Upper lobe of left lung (tissue), 4 donors: Measurements from ENCODE around the gene FOXE1.

Source experiments
- POLR2A ChIP-seq, 4 donors: fragments of 450-650 bp; IDR thresholded peaks; one replicate each; pipeline ENCODE4 v1.5.1; 2016 to 2017; ENCODE audit warnings: antibody characterized with exemption in 4 of 4, mild to moderate bottlenecking in 2 of 4
- TF ChIP-seq, protein P1 (sequence below), 6 experiments: fragments of 450-650 bp in 4 of 6; fragments of 200-600 bp in 2 of 6; sonication (generic) in 2 of 6; IDR thresholded peaks; one replicate each; pipeline ENCODE4 v1.5.1; 2016 to 2019; ENCODE audit warnings: antibody characterized with exemption in 6 of 6

GRCh38 chr9:97848215-97848479 lies 4.9 kb upstream of the FOXE1 start:
- TF ChIP-seq, protein P1, sequence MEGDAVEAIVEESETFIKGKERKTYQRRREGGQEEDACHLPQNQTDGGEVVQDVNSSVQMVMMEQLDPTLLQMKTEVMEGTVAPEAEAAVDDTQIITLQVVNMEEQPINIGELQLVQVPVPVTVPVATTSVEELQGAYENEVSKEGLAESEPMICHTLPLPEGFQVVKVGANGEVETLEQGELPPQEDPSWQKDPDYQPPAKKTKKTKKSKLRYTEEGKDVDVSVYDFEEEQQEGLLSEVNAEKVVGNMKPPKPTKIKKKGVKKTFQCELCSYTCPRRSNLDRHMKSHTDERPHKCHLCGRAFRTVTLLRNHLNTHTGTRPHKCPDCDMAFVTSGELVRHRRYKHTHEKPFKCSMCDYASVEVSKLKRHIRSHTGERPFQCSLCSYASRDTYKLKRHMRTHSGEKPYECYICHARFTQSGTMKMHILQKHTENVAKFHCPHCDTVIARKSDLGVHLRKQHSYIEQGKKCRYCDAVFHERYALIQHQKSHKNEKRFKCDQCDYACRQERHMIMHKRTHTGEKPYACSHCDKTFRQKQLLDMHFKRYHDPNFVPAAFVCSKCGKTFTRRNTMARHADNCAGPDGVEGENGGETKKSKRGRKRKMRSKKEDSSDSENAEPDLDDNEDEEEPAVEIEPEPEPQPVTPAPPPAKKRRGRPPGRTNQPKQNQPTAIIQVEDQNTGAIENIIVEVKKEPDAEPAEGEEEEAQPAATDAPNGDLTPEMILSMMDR (IDR thresholded peaks at IDR 0.05) = no peak
- TF ChIP-seq POLR2A (IDR thresholded peaks at IDR 0.05) = no peak
